HL-60 (cell line): ENCODE measurements around the gene DPP10.

Source experiments
- DNase-seq, 2 experiments: peaks; one replicate each; pipeline ENCODE4 v3.0.0-alpha.2; 2010 to 2020; ENCODE audit warnings: low read depth in 1 of 2, low spot score in 1 of 2
- H3K27ac ChIP-seq: fragments of 250-450 bp; sonication (Bioruptor Pico); replicated peaks from 2 replicates; pipeline ENCODE4 v1.5.1; 2020; ENCODE audit warnings: mild to moderate bottlenecking, moderate library complexity
- H3K27me3 ChIP-seq: fragments of 250-450 bp; sonication (Bioruptor Pico); 2 replicates; pipeline ENCODE4 v1.5.1; 2021; ENCODE audit warnings: mild to moderate bottlenecking, moderate library complexity; ENCODE audit not compliant: insufficient read depth, poor library complexity, severe bottlenecking
- H3K4me3 ChIP-seq: replicated peaks from 2 replicates; pipeline ENCODE4 v1.5.1; 2011; ENCODE audit warnings: mild to moderate bottlenecking, control low read depth, low read length; ENCODE audit not compliant: insufficient read depth
- CTCF ChIP-seq: IDR thresholded peaks from one replicate; pipeline ENCODE4 v1.5.1; 2011; ENCODE audit warnings: low read length, control low read depth, inconsistent platforms; ENCODE audit not compliant: insufficient read depth
- GABPA ChIP-seq: IDR thresholded peaks from 2 replicates; pipeline ENCODE4 v1.6.1; 2012; ENCODE audit warnings: low read depth
- POLR2AphosphoS5 ChIP-seq: IDR thresholded peaks from 2 replicates; pipeline ENCODE4 v1.6.1; 2012; ENCODE audit warnings: low read depth
- REST ChIP-seq: IDR thresholded peaks from 2 replicates; pipeline ENCODE4 v1.6.1; 2012; ENCODE audit warnings: low read depth; ENCODE audit not compliant: insufficient replicate concordance
- SPI1 ChIP-seq: IDR thresholded peaks from 2 replicates; pipeline ENCODE4 v1.6.1; 2012; ENCODE audit warnings: low read depth, mild to moderate bottlenecking, borderline replicate concordance

Gene DPP10

GRCh38 chr2:115654362-115654761 lies 1211.9 kb downstream of the DPP10 start:
- Histone ChIP-seq H3K27ac (no peak overlapping the region), H3K4me3 (no peak overlapping the region), H3K27me3 (no peaks in the 10 kb centered on the region)
- DNase-seq: no peak
- TF ChIP-seq CTCF (no peak), GABPA (no peak), POLR2AphosphoS5 (no peak), SPI1 (no peak), REST (no peak)

GRCh38 chr2:115678129-115678528 lies 1235.7 kb downstream of the DPP10 start:
- no peak for DNase-seq
- H3K27me3 ChIP-seq: no peaks in the 10 kb centered on the region
- TF ChIP-seq SPI1 (no peak), POLR2AphosphoS5 (no peak), REST (no peak), GABPA (no peak), CTCF (no peak)
- H3K4me3 ChIP-seq: no peak overlapping the region
- H3K27ac ChIP-seq: no peak overlapping the region

- no peak for DNase-seq
- Histone ChIP-seq H3K27ac (no peak overlapping the region), H3K27me3 (no peaks in the 10 kb centered on the region), H3K4me3 (no peak overlapping the region)
- TF ChIP-seq REST (no peak), CTCF (no peak), POLR2AphosphoS5 (no peak), GABPA (no peak), SPI1 (no peak)
These were observed 1241.9 kb downstream of the DPP10 start for GRCh38 chr2:115684345-115684744.
